Panc1 (cell line): ENCODE measurements around the gene RNF113B.

ENCODE experiments used
- CTCF ChIP-seq: fragments of 450-650 bp; IDR thresholded peaks from 2 replicates; pipeline ENCODE4 v1.5.1; 2017; ENCODE audit warnings: mild to moderate bottlenecking
- REST ChIP-seq, 2 experiments: IDR thresholded peaks; 2 replicates each; pipeline ENCODE4 v1.6.1; 2011 to 2012; ENCODE audit warnings: low read depth in 2 of 2, control low read depth in 1 of 2, low read length in 1 of 2, mild to moderate bottlenecking in 1 of 2, moderate library complexity in 1 of 2; ENCODE audit not compliant: insufficient read depth in 1 of 2
- TCF7L2 ChIP-seq: IDR thresholded peaks from 2 replicates; pipeline ENCODE4 v1.6.1; 2011; ENCODE audit warnings: mild to moderate bottlenecking, low read depth, low read length, inconsistent platforms

- no peak for TF ChIP-seq CTCF
- TF ChIP-seq TCF7L2 = no peak
- TF ChIP-seq REST (IDR thresholded peaks at IDR 0.05; ENCODE audit: insufficient read depth in 1 of 2, low read depth in 2 of 2, low read length in 1 of 2) = no peak
Measured at GRCh38 chr13:98182153-98182552, 5.1 kb upstream of the RNF113B start.
